Thyroid gland (tissue), 4 donors: ENCODE measurements around the gene ADCY10. TPM values are rescaled to one million over a fixed set of nuclear protein-coding genes. Genes with fewer than 3 reads are reported as not detected.

Experiments
- DNase-seq, 2 donors: peaks; one replicate each; pipeline ENCODE4 v3.0.0-alpha.2; 2019
- H3K27ac ChIP-seq, 3 donors: fragments of 200-600 bp; sonication (generic); 1 replicate in 2 of 3; 2 replicates in 1 of 3; pipeline ENCODE4 v1.5.1; 2016 to 2019; ENCODE audit warnings: mild to moderate bottlenecking in 1 of 3, moderate library complexity in 1 of 3
- H3K27me3 ChIP-seq: fragments of 200-600 bp; sonication (generic); one replicate; pipeline ENCODE4 v1.5.1; 2019
- H3K36me3 ChIP-seq, 2 donors: fragments of 200-600 bp; sonication (generic); one replicate each; pipeline ENCODE4 v1.5.1; 2016 to 2019
- H3K4me1 ChIP-seq, 2 donors: fragments of 200-600 bp; sonication (generic); one replicate each; pipeline ENCODE4 v1.5.1; 2017 to 2019
- H3K4me3 ChIP-seq, 3 donors: fragments of 200-600 bp; sonication (generic); replicated peaks in 1 of 3; 1 replicate in 2 of 3; 2 replicates in 1 of 3; pipeline ENCODE4 v1.5.1; 2016; ENCODE audit warnings: mild to moderate bottlenecking in 1 of 3
- H3K9me3 ChIP-seq: fragments of 200-600 bp; sonication (generic); one replicate; pipeline ENCODE4 v1.5.1; 2017
- CTCF ChIP-seq, 6 experiments: fragments of 200-600 bp in 3 of 6; fragments of 450-650 bp in 3 of 6; sonication (generic) in 3 of 6; IDR thresholded peaks; one replicate each; pipeline ENCODE4 v1.5.1; 2016 to 2019; ENCODE audit warnings: antibody characterized with exemption in 6 of 6, mild to moderate bottlenecking in 2 of 6, inconsistent platforms in 1 of 6, moderate library complexity in 1 of 6
- POLR2A ChIP-seq, 2 donors: fragments of 450-650 bp; IDR thresholded peaks; one replicate each; pipeline ENCODE4 v1.6.1; 2017; ENCODE audit warnings: antibody characterized with exemption in 2 of 2, mild to moderate bottlenecking in 2 of 2, moderate library complexity in 1 of 2
- WGBS, 2 donors: methylation state at CpG; one replicate each; pipeline ENCODE4 v1.1.5; 2017; 5-methylcytosine and 5-hydroxymethylcytosine counted together
- intact Hi-C: fragments of 100-400 bp; cut with DNase I; formaldehyde crosslinking; loops from one replicate; pipeline ENCODE4 v1.15.1; 2023
- total RNA-seq, 4 donors: library from RNA; depleted of rRNA; stranded (reverse); fragments of >200 nt; gene quantifications; one replicate each; pipeline ENCODE4 v1.2.3, GENCODE V29; 2016

Gene ADCY10
- total RNA-seq, 4 donors from 2014 or later, result 0.15 to 0.45 (median 0.40) TPM; not detected in 1

- H3K27ac ChIP-seq, result no peak overlapping the region
- H3K4me1 ChIP-seq, result no peaks in the 10 kb centered on the region
- no peak overlapping the region for H3K4me3 ChIP-seq
- H3K9me3 ChIP-seq, result no peaks in the 10 kb centered on the region
- no peaks in the 10 kb centered on the region for H3K27me3 ChIP-seq
- intact Hi-C loops, result no loop called here
- no peaks in the 10 kb centered on the region for H3K36me3 ChIP-seq
- DNase-seq, result no peak
- 94 to 97% methylated on average over 5 of the region's 5 CpGs for WGBS, 2 donors
- TF ChIP-seq POLR2A (IDR thresholded peaks at IDR 0.05), result no peak
- TF ChIP-seq CTCF (IDR thresholded peaks at IDR 0.05), result no peak
These were observed 149.2 kb downstream of the ADCY10 start for GRCh38 chr1:167764458-167765330.

GRCh38 chr1:167763525-167764220 is 150.3 kb downstream of the ADCY10 start:
- Histone ChIP-seq H3K27me3 (no peaks in the 10 kb centered on the region), H3K27ac (no peak overlapping the region), H3K9me3 (no peaks in the 10 kb centered on the region), H3K36me3 (no peaks in the 10 kb centered on the region), H3K4me1 (no peaks in the 10 kb centered on the region), H3K4me3 (no peak overlapping the region)
- DNase-seq, result no peak
- intact Hi-C loops, result no loop called here
- TF ChIP-seq POLR2A (IDR thresholded peaks at IDR 0.05) (no peak), CTCF (IDR thresholded peaks at IDR 0.05) (no peak)
- WGBS, 2 donors, result 82 to 86% methylated on average over 5 of the region's 5 CpGs

GRCh38 chr1:167762061-167762746 is 151.7 kb downstream of the ADCY10 start:
- no peak overlapping the region for H3K4me3 ChIP-seq
- WGBS, 2 donors, result 94 to 96% methylated on average over 8 of the region's 8 CpGs
- no peaks in the 10 kb centered on the region for H3K27me3 ChIP-seq
- TF ChIP-seq POLR2A (IDR thresholded peaks at IDR 0.05), result no peak
- no peak for TF ChIP-seq CTCF (IDR thresholded peaks at IDR 0.05)
- DNase-seq, result no peak
- no peak overlapping the region for H3K27ac ChIP-seq
- H3K36me3 ChIP-seq, result no peaks in the 10 kb centered on the region
- intact Hi-C loops, result no loop called here
- no peaks in the 10 kb centered on the region for H3K9me3 ChIP-seq
- H3K4me1 ChIP-seq, result no peaks in the 10 kb centered on the region

GRCh38 chr1:167761400-167761799 is 152.5 kb downstream of the ADCY10 start:
- Histone ChIP-seq H3K4me3 (no peak overlapping the region), H3K27me3 (no peaks in the 10 kb centered on the region), H3K9me3 (no peaks in the 10 kb centered on the region), H3K27ac (no peak overlapping the region), H3K4me1 (peaks cover 0 to 5% of the 10 kb centered on the region in 2 donors), H3K36me3 (no peaks in the 10 kb centered on the region)
- DNase-seq, result no peak
- WGBS, 2 donors, result 61 to 67% methylated on average over 2 of the region's 2 CpGs
- TF ChIP-seq CTCF (IDR thresholded peaks at IDR 0.05) (no peak), POLR2A (IDR thresholded peaks at IDR 0.05) (no peak)
- intact Hi-C loops, result no loop called here

Other genes with a start within 250 kb of the ADCY10 start
- gene MPZL1, start 192.2 kb downstream of the ADCY10 start, total RNA-seq, result 10 to 100 TPM; 52.6 to 90.2 (median 61.8) TPM
- 10 to 100 TPM; 73.7 to 88.7 (median 79.2) TPM for gene DCAF6, start 22.5 kb upstream of the ADCY10 start, total RNA-seq
- gene MPC2, start 22.9 kb upstream of the ADCY10 start, total RNA-seq, result 10 to 100 TPM; 16.2 to 40.1 (median 35.1) TPM
- gene GPR161, start 222.8 kb upstream of the ADCY10 start, total RNA-seq, result 1 to 10 TPM; 1.4 to 3.2 (median 2.3) TPM